Activated CD8-positive, alpha-beta memory T cell treated with anti-CD3 and anti-CD28 coated beads, Interleukin-2, amount 10 ng/mL, durations not matched to agents 7 days and 5 days (primary cell): ENCODE data around the gene TAS2R43. TPM values are rescaled to one million over a fixed set of nuclear protein-coding genes. Genes with fewer than 3 reads are reported as not detected.

Experiments
- total RNA-seq, 2 experiments: library from RNA; stranded (reverse); gene quantifications; one replicate each; pipeline ENCODE4 v1.2.3, GENCODE V29; 2021

Gene TAS2R43
- total RNA-seq, 2 experiments from 2014 or later, result 0.28 to 0.53 TPM

Other genes starting within 250 kb of the TAS2R43 start
- gene PRR4, start 242.8 kb downstream of the TAS2R43 start, total RNA-seq, result 1 to 10 TPM; 1.3 to 2.2 TPM
- gene PRH1, start 208.1 kb downstream of the TAS2R43 start, total RNA-seq, result 10 to 100 TPM; 13.5 to 23.0 TPM
- 1 to 10 TPM in 1 of 2 experiments, under 1 TPM in 1; 0.45 to 1.3 TPM for gene TAS2R13, start 182.8 kb downstream of the TAS2R43 start, total RNA-seq
- under 1 TPM in 1 of 2 experiments, not detected in 1; 0.76 TPM for gene PRH2, start 163.1 kb downstream of the TAS2R43 start, total RNA-seq
- 1 to 10 TPM; 1.5 to 1.8 TPM for gene TAS2R14, start 153.1 kb downstream of the TAS2R43 start, total RNA-seq
- 1 to 10 TPM in 1 of 2 experiments, under 1 TPM in 1; 0.89 to 1.1 TPM for gene TAS2R50, start 105.4 kb downstream of the TAS2R43 start, total RNA-seq
- 1 to 10 TPM; 1.5 to 2.0 TPM for gene TAS2R20, start 94.0 kb downstream of the TAS2R43 start, total RNA-seq
- gene TAS2R19, start 69.7 kb downstream of the TAS2R43 start, total RNA-seq, result 1 to 10 TPM; 1.8 to 2.0 TPM
- gene TAS2R31, start 60.9 kb downstream of the TAS2R43 start, total RNA-seq, result 1 to 10 TPM; 2.0 to 5.2 TPM
- gene TAS2R46, start 30.0 kb downstream of the TAS2R43 start, total RNA-seq, result 1 to 10 TPM in 1 of 2 experiments, under 1 TPM in 1; 0.73 to 1.1 TPM
- 1 to 10 TPM; 2.1 to 3.4 TPM for gene TAS2R30, start 42.3 kb upstream of the TAS2R43 start, total RNA-seq
- gene SMIM10L1, start 78.9 kb upstream of the TAS2R43 start, total RNA-seq, result 1 to 10 TPM; 8.8 to 9.0 TPM
- not detected for gene TAS2R42, start 94.6 kb upstream of the TAS2R43 start, total RNA-seq
- gene PRB3, start 177.4 kb upstream of the TAS2R43 start, total RNA-seq, result not detected
- gene PRB4, start 218.1 kb upstream of the TAS2R43 start, total RNA-seq, result not detected